Neuronal stem cell (in vitro differentiated cells): ENCODE results near the gene RIMS4. TPM values are rescaled to one million over a fixed set of nuclear protein-coding genes. Genes with fewer than 3 reads are reported as not detected.

Experiments
- DNase-seq: peaks from one replicate; pipeline ENCODE4 v3.0.0-alpha.2; 2013; ENCODE audit warnings: low spot score
- H2AFZ ChIP-seq: one replicate; pipeline ENCODE4 v1.6.1; 2013; ENCODE audit warnings: mild to moderate bottlenecking, low read length, inconsistent platforms
- H2AK5ac ChIP-seq: 2 replicates; pipeline ENCODE4 v1.6.1; 2013; ENCODE audit warnings: low read depth, mild to moderate bottlenecking, inconsistent platforms, low read length, moderate library complexity, mixed read lengths
- H2BK120ac ChIP-seq: 2 replicates; pipeline ENCODE4 v1.6.1; 2013; ENCODE audit warnings: low read depth, mild to moderate bottlenecking, inconsistent platforms, low read length, moderate library complexity, mixed read lengths
- H2BK12ac ChIP-seq: one replicate; pipeline ENCODE4 v1.6.1; 2013; ENCODE audit warnings: low read length, inconsistent platforms
- H2BK15ac ChIP-seq: 2 replicates; pipeline ENCODE4 v1.6.1; 2013; ENCODE audit warnings: mild to moderate bottlenecking, low read length, inconsistent platforms, mixed read lengths
- H2BK5ac ChIP-seq: one replicate; pipeline ENCODE4 v1.6.1; 2013; ENCODE audit warnings: inconsistent platforms, mild to moderate bottlenecking, low read length, moderate library complexity
- H3K14ac ChIP-seq: one replicate; pipeline ENCODE4 v1.6.1; 2013; ENCODE audit warnings: low read length, inconsistent platforms
- H3K18ac ChIP-seq: 2 replicates; pipeline ENCODE4 v1.6.1; 2013; ENCODE audit warnings: low read length, inconsistent platforms
- H3K23ac ChIP-seq: 2 replicates; pipeline ENCODE4 v1.6.1; 2013; ENCODE audit warnings: low read depth, mild to moderate bottlenecking, mixed read lengths, low read length, inconsistent platforms; ENCODE audit not compliant: poor library complexity
- H3K27ac ChIP-seq: replicated peaks from 3 replicates; pipeline ENCODE4 v1.5.1; 2013; ENCODE audit warnings: low read length, inconsistent platforms
- H3K27me3 ChIP-seq, 3 experiments: 2 replicates each; pipeline ENCODE4 v1.6.1; 2013; ENCODE audit warnings: low read length in 3 of 3, mild to moderate bottlenecking in 2 of 3, inconsistent platforms in 1 of 3, low read depth in 1 of 3, mixed read lengths in 1 of 3, moderate library complexity in 1 of 3; ENCODE audit not compliant: control insufficient read depth in 3 of 3, insufficient read depth in 3 of 3
- H3K36me3 ChIP-seq, 2 donors: replicated peaks in 1 of 2; 2 replicates each; pipeline ENCODE4 v1.6.1; 2013; ENCODE audit warnings: low read length in 2 of 2; ENCODE audit not compliant: control insufficient read depth in 2 of 2, insufficient read depth in 2 of 2
- H3K4ac ChIP-seq: 2 replicates; pipeline ENCODE4 v1.6.1; 2013; ENCODE audit warnings: inconsistent platforms, mild to moderate bottlenecking, low read length, moderate library complexity
- H3K4me1 ChIP-seq, 2 donors: 1 replicate in 1 of 2; 2 replicates in 1 of 2; pipeline ENCODE4 v1.6.1; 2013; ENCODE audit warnings: low read length in 2 of 2, low read depth in 1 of 2; ENCODE audit not compliant: control insufficient read depth in 2 of 2, insufficient read depth in 1 of 2
- H3K4me2 ChIP-seq: one replicate; pipeline ENCODE4 v1.6.1; 2013; ENCODE audit warnings: mild to moderate bottlenecking, low read length, inconsistent platforms; ENCODE audit not compliant: insufficient read depth, poor library complexity, severe bottlenecking
- H3K4me3 ChIP-seq, 2 donors: 2 replicates each; pipeline ENCODE4 v1.5.1; 2013; ENCODE audit warnings: low read length in 2 of 2, mild to moderate bottlenecking in 2 of 2, inconsistent platforms in 1 of 2, moderate library complexity in 1 of 2
- H3K79me1 ChIP-seq: one replicate; pipeline ENCODE4 v1.6.1; 2013; ENCODE audit warnings: low read depth, mild to moderate bottlenecking, inconsistent platforms, low read length, moderate library complexity
- H3K9ac ChIP-seq: one replicate; pipeline ENCODE4 v1.6.1; 2013; ENCODE audit warnings: mild to moderate bottlenecking, low read depth, low read length, inconsistent platforms; ENCODE audit not compliant: poor library complexity
- H3K9me3 ChIP-seq, 2 donors: replicated peaks in 1 of 2; 2 replicates each; pipeline versions ENCODE3 to v1.6.1; 2013; ENCODE audit warnings: low read length in 2 of 2, mild to moderate bottlenecking in 2 of 2, inconsistent platforms in 1 of 2, low read depth in 1 of 2, mixed read lengths in 1 of 2, moderate library complexity in 1 of 2; ENCODE audit not compliant: control insufficient read depth in 2 of 2, insufficient read depth in 1 of 2
- H4K8ac ChIP-seq: one replicate; pipeline ENCODE4 v1.6.1; 2013; ENCODE audit warnings: low read depth, mild to moderate bottlenecking, inconsistent platforms, low read length, moderate library complexity
- H4K91ac ChIP-seq: one replicate; pipeline ENCODE4 v1.6.1; 2013; ENCODE audit warnings: low read length, low read depth, mild to moderate bottlenecking, inconsistent platforms; ENCODE audit not compliant: poor library complexity
- WGBS, 2 donors: extraction: QIAGEN DNeasy Blood & Tissue Kit; methylation state at CpG; one replicate each; pipeline ENCODE4 v1.1.7; 2013; ENCODE audit warnings: missing lambda C conversion rate in 2 of 2, mixed read lengths in 1 of 2; ENCODE audit not compliant: insufficient read length in 2 of 2, insufficient replicate concordance in 1 of 2; ENCODE audit errors: extremely low coverage in 2 of 2; 5-methylcytosine and 5-hydroxymethylcytosine counted together
- polyA plus RNA-seq, 2 experiments: library from polyadenylated mRNA; stranded (reverse); fragments of 200-250 nt; gene quantifications; one replicate each; pipeline ENCODE4 v1.2.3, GENCODE V29; 2013

RIMS4 gene
- polyA plus RNA-seq (2013, experiment 1 of 2) = 2.9 TPM
- polyA plus RNA-seq (2013, experiment 2 of 2) = 3.0 TPM

GRCh38 chr20:44810391-44811149, at the start of gene RIMS4:
TSS of gene RIMS4 (minus strand) at chr20:44810546. CDS start at chr20:44810271, 275 bp downstream.
- peak within 1 kb of the TSS; percentile 7 for H3K9ac ChIP-seq
- no peaks in the 10 kb centered on the region for H3K36me3 ChIP-seq
- H2BK5ac ChIP-seq = no peak within 1 kb of the TSS
- H4K91ac ChIP-seq = no peak within 1 kb of the TSS
- H3K27ac ChIP-seq = no peak within 1 kb of the TSS
- H3K14ac ChIP-seq = peak within 1 kb of the TSS; percentile 83
- peak within 1 kb of the TSS; percentile 4 for H2AK5ac ChIP-seq
- H2BK12ac ChIP-seq = no peak within 1 kb of the TSS
- H2BK120ac ChIP-seq = peak within 1 kb of the TSS; percentile 78
- peak within 1 kb of the TSS; percentile 88 for H3K18ac ChIP-seq
- H3K79me1 ChIP-seq = no peaks in the 10 kb centered on the region
- H2BK15ac ChIP-seq = no peak within 1 kb of the TSS
- H2AFZ ChIP-seq = peak within 1 kb of the TSS; percentile 91
- peaks cover 9 to 10% of the 10 kb centered on the region in 2 donors for H3K4me1 ChIP-seq
- H3K4me2 ChIP-seq = peak within 1 kb of the TSS; percentile 89
- H3K4me3 ChIP-seq = peak within 1 kb of the TSS; percentile 32 to 80
- H3K4ac ChIP-seq = peak within 1 kb of the TSS; percentile 42
- no peak within 1 kb of the TSS for H4K8ac ChIP-seq
- H3K9me3 ChIP-seq = peaks cover 5 to 9% of the 10 kb centered on the region in 2 donors
- WGBS, 2 donors = no CpG with 5 or more reads among the region's 89 CpGs
- H3K23ac ChIP-seq = peak within 1 kb of the TSS; percentile 58
- DNase-seq = peak; percentile 49
- peaks cover 12 to 64% (median 51%) of the 10 kb centered on the region in 3 experiments for H3K27me3 ChIP-seq

GRCh38 chr20:44858606-44859360, 48.4 kb upstream of the RIMS4 start:
- Histone ChIP-seq H3K18ac (no peak overlapping the region), H3K27me3 (no peaks in the 10 kb centered on the region), H3K9ac (no peak overlapping the region)

GRCh38 chr20:44856856-44857448, 46.6 kb upstream of the RIMS4 start:
- Histone ChIP-seq H3K23ac (no peak overlapping the region), H2BK5ac (no peak overlapping the region), H3K4me3 (no peak overlapping the region), H3K27ac (no peak overlapping the region), H4K8ac (no peak overlapping the region), H3K27me3 (no peaks in the 10 kb centered on the region), H3K18ac (no peak overlapping the region), H3K36me3 (no peaks in the 10 kb centered on the region), H3K4me2 (no peak overlapping the region), H2AK5ac (no peak overlapping the region), H2BK120ac (no peak overlapping the region), H3K9ac (no peak overlapping the region), H3K4ac (no peak overlapping the region), H2BK15ac (no peak overlapping the region), H4K91ac (no peak overlapping the region), H2BK12ac (no peak overlapping the region), H3K14ac (no peak overlapping the region), H2AFZ (no peak overlapping the region), H3K79me1 (no peaks in the 10 kb centered on the region), H3K4me1 (peaks cover 0 to under 1% of the 10 kb centered on the region in 2 donors), H3K9me3 (no peaks in the 10 kb centered on the region)
- no peak for DNase-seq
- no CpG with 5 or more reads among the region's 6 CpGs for WGBS, 2 donors

More at GRCh38 chr20:44858606-44859360, 48.4 kb upstream of the RIMS4 start:
- Histone ChIP-seq H3K4me3 (no peak overlapping the region), H3K14ac (no peak overlapping the region), H3K27ac (no peak overlapping the region), H4K8ac (no peak overlapping the region), H3K36me3 (no peaks in the 10 kb centered on the region), H3K23ac (no peak overlapping the region), H2AFZ (no peak overlapping the region), H3K9me3 (no peaks in the 10 kb centered on the region), H3K4me2 (no peak overlapping the region), H2BK12ac (no peak overlapping the region), H2BK120ac (no peak overlapping the region), H2BK15ac (no peak overlapping the region), H4K91ac (no peak overlapping the region), H3K79me1 (no peaks in the 10 kb centered on the region), H2AK5ac (no peak overlapping the region), H3K4me1 (peaks cover 0 to 8% of the 10 kb centered on the region in 2 donors), H3K4ac (no peak overlapping the region), H2BK5ac (no peak overlapping the region)
- no peak for DNase-seq

- Histone ChIP-seq H3K27ac (no peak overlapping the region), H4K91ac (no peak overlapping the region), H3K27me3 (no peaks in the 10 kb centered on the region), H2AFZ (no peak overlapping the region), H3K79me1 (no peaks in the 10 kb centered on the region), H3K36me3 (no peaks in the 10 kb centered on the region), H3K4me1 (no peaks in the 10 kb centered on the region), H3K4ac (no peak overlapping the region), H2BK5ac (no peak overlapping the region), H3K14ac (no peak overlapping the region), H2BK12ac (no peak overlapping the region), H3K9me3 (no peaks in the 10 kb centered on the region), H3K4me3 (no peak overlapping the region), H4K8ac (no peak overlapping the region), H2AK5ac (no peak overlapping the region), H3K23ac (no peak overlapping the region), H3K18ac (no peak overlapping the region), H2BK15ac (no peak overlapping the region), H3K9ac (no peak overlapping the region), H2BK120ac (no peak overlapping the region), H3K4me2 (no peak overlapping the region)
- no peak for DNase-seq
- WGBS, 2 donors = no CpG with 5 or more reads among the region's 2 CpGs
These were observed 46.1 kb upstream of the RIMS4 start for GRCh38 chr20:44856442-44856841.
